ENCODE measurements around the gene A2ML1. TPM values are rescaled to one million over a fixed set of nuclear protein-coding genes. Genes with fewer than 3 reads are reported as not detected.
A peak's percentile ranks its signal among the peaks of the same experiment; 100 is the strongest.
"Not testable (repeated sequence)": the region's sequence is repeated elsewhere in the genome, so short reads cannot be mapped to it uniquely, and the experiment has no call there.

Gene A2ML1
- polyA plus RNA-seq, 4 donors, result 0.29 to 0.70 (median 0.34) TPM

- DNase-seq (ENCODE audit: low read depth in 4 of 4, low spot score in 2 of 4), result no peak
Observed at GRCh38 chr12:8847435-8847834, 25.0 kb downstream of the A2ML1 start.

GRCh38 chr12:8849876-8850275 lies 27.5 kb downstream of the A2ML1 start:
- no peak for DNase-seq (ENCODE audit: low read depth in 4 of 4, low spot score in 2 of 4)

GRCh38 chr12:8852119-8852518 lies 29.7 kb downstream of the A2ML1 start:
- DNase-seq (ENCODE audit: low read depth in 4 of 4, low spot score in 2 of 4), result no peak

GRCh38 chr12:8855891-8856290 lies 33.5 kb downstream of the A2ML1 start:
- no peak for DNase-seq (ENCODE audit: low read depth in 4 of 4, low spot score in 2 of 4)

GRCh38 chr12:8859448-8859847 lies 37.0 kb downstream of the A2ML1 start:
- not testable (repeated sequence) for DNase-seq (ENCODE audit: low read depth in 4 of 4, low spot score in 2 of 4)

GRCh38 chr12:8860165-8860961 lies 37.9 kb downstream of the A2ML1 start:
- DNase-seq (ENCODE audit: low read depth in 4 of 4, low spot score in 2 of 4), result peak in 1 of 4 donors; percentile 20

- no peak for DNase-seq (ENCODE audit: low read depth in 4 of 4, low spot score in 2 of 4)
Observed at GRCh38 chr12:8866429-8866828, 44.0 kb downstream of the A2ML1 start.

GRCh38 chr12:8867009-8867408 lies 44.6 kb downstream of the A2ML1 start:
- no peak for DNase-seq (ENCODE audit: low read depth in 4 of 4, low spot score in 2 of 4)

- no peak for DNase-seq (ENCODE audit: low read depth in 4 of 4, low spot score in 2 of 4)
Observed at GRCh38 chr12:8867786-8868185, 45.4 kb downstream of the A2ML1 start.

- DNase-seq (ENCODE audit: low read depth in 4 of 4, low spot score in 2 of 4), result no peak
Observed at GRCh38 chr12:8870586-8870985, 48.2 kb downstream of the A2ML1 start.

GRCh38 chr12:8871068-8871467 lies 48.6 kb downstream of the A2ML1 start:
- no peak for DNase-seq (ENCODE audit: low read depth in 4 of 4, low spot score in 2 of 4)

GRCh38 chr12:8876887-8877286 lies 54.5 kb downstream of the A2ML1 start:
- DNase-seq (ENCODE audit: low read depth in 4 of 4, low spot score in 2 of 4), result no peak

GRCh38 chr12:8886502-8887284 lies 64.3 kb downstream of the A2ML1 start:
- DNase-seq (ENCODE audit: low read depth in 4 of 4, low spot score in 2 of 4), result no peak

- DNase-seq (ENCODE audit: low read depth in 4 of 4, low spot score in 2 of 4), result no peak
Observed at GRCh38 chr12:8887285-8887715, 64.9 kb downstream of the A2ML1 start.

- peak in 3 of 4 donors; percentile 74 to 83 (median 76) for DNase-seq (ENCODE audit: low read depth in 4 of 4, low spot score in 2 of 4)
Observed at GRCh38 chr12:8890313-8891085, 68.1 kb downstream of the A2ML1 start.

GRCh38 chr12:8891976-8892375 lies 69.6 kb downstream of the A2ML1 start:
- no peak for DNase-seq (ENCODE audit: low read depth in 4 of 4, low spot score in 2 of 4)

GRCh38 chr12:8894378-8894777 lies 72.0 kb downstream of the A2ML1 start:
- DNase-seq (ENCODE audit: low read depth in 4 of 4, low spot score in 2 of 4), result no peak

- no peak for DNase-seq (ENCODE audit: low read depth in 4 of 4, low spot score in 2 of 4)
Observed at GRCh38 chr12:8894986-8895385, 72.6 kb downstream of the A2ML1 start.

- no peak for DNase-seq (ENCODE audit: low read depth in 4 of 4, low spot score in 2 of 4)
Observed at GRCh38 chr12:8897081-8897480, 74.7 kb downstream of the A2ML1 start.

- DNase-seq (ENCODE audit: low read depth in 4 of 4, low spot score in 2 of 4), result no peak
Observed at GRCh38 chr12:8899830-8900229, 77.4 kb downstream of the A2ML1 start.

- DNase-seq (ENCODE audit: low read depth in 4 of 4, low spot score in 2 of 4), result not testable (repeated sequence)
Observed at GRCh38 chr12:8902703-8903102, 80.3 kb downstream of the A2ML1 start.

All from left renal cortex interstitium (tissue), 4 donors.